Measurements from ENCODE around the gene OTOG. TPM values are rescaled to one million over a fixed set of nuclear protein-coding genes. Genes with fewer than 3 reads are reported as not detected.

The OTOG gene
- total RNA-seq, 1 experiment from 2014 or later, result not detected

- no peak for DNase-seq (ENCODE audit: low read depth)
Measured at GRCh38 chr11:17646451-17647145, 99.5 kb downstream of the OTOG start.

GRCh38 chr11:17648528-17648927 lies 101.5 kb downstream of the OTOG start:
- peak; percentile 77 for DNase-seq (ENCODE audit: low read depth)

GRCh38 chr11:17649261-17649660 lies 102.2 kb downstream of the OTOG start:
- DNase-seq (ENCODE audit: low read depth), result no peak

DNA sequence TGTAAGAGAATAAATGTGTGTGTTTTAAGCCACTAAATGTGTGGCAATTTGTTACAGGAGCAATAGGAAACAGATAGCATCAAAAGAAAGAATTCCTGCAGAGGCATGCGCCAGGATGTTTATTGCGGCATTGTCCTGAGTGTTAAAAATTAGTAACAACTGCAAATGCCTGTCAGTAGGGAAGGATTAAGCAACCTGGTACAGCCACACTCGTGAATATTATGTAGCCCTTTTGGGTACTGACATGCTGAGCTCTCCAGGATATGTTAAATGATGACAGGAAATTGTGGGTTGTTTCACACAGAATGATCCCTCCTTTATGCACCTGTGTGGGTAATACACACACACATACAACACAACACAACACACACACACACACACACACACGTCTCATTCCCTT lies 102.6 kb downstream of the OTOG start:
- DNase-seq (ENCODE audit: low read depth), result peak; percentile 84

GRCh38 chr11:17650127-17650911 lies 103.3 kb downstream of the OTOG start:
- DNase-seq (ENCODE audit: low read depth), result peak; percentile 98

- DNase-seq (ENCODE audit: low read depth), result peak; percentile 55
Measured at GRCh38 chr11:17651061-17651460, 104.0 kb downstream of the OTOG start.

GRCh38 chr11:17651681-17652080 lies 104.6 kb downstream of the OTOG start:
- DNase-seq (ENCODE audit: low read depth), result peak; percentile 93

DNA sequence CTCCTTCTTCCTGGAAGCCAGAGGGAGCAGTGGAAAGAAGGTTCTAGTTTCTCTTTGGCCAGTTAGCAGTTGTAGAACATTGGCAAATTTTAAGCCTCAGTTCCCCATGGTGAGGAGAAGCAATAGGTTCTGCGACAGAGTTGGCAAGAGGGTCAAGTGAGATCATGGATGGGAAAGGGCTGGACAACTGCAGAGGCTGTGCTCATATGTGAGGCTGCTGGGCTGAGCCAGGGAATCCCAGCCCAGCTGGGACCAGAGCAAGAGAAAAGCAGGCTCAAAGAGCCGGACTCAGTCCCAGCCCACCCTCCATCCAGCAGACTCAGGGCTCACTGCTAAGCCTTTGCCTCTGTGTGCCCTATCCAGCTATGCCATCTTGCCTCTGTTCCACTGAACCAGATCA lies 105.5 kb downstream of the OTOG start:
- peak; percentile 66 for DNase-seq (ENCODE audit: low read depth)

- peak; percentile 99 for DNase-seq (ENCODE audit: low read depth)
Measured at GRCh38 chr11:17653611-17654010, 106.6 kb downstream of the OTOG start.

DNA sequence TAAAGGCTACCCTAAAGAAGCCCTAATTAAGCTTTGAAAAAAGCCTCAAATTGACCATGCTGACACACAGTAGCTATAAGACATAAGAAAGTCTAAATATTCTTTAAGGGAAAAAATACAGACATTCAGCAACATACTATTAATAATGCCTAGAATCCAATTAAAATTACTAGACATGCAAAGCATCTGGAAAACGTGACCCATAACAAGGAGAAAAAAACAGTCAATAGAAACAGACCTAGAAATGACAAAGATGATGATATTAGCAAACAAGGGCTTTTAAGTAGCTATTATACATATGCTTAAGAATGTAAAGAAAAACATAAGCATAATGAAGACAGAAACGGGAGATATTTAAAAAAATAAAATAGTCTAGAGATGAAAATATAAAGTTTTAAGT lies 108.6 kb downstream of the OTOG start:
- DNase-seq (ENCODE audit: low read depth), result no peak

GRCh38 chr11:17658211-17658610 lies 111.2 kb downstream of the OTOG start:
- DNase-seq (ENCODE audit: low read depth), result peak; percentile 84

DNA sequence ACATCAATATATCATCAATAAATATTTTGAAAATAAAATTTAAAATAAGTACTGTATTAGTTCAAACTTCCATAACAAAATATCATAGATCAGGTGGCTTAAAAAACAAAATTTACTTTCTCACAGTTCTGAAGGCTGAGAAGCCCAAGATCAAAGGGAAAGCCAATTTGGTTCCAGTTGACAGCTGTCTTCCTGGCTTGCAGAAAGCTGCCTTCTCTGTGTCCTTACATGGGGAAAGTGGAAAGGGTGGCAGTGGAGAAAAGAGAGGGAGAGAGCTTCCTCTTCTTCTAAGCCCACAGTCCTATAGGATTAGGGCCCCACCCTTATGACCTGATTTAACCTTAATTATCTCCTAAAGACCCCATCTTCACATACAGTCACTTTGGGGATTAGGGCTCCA lies 121.1 kb downstream of the OTOG start:
- no peak for DNase-seq (ENCODE audit: low read depth)

- DNase-seq (ENCODE audit: low read depth), result no peak
Measured at GRCh38 chr11:17672469-17672868, 125.4 kb downstream of the OTOG start.

- DNase-seq (ENCODE audit: low read depth), result peak; percentile 77
Measured at GRCh38 chr11:17673951-17674350, 126.9 kb downstream of the OTOG start.

GRCh38 chr11:17682848-17683247 lies 135.8 kb downstream of the OTOG start:
- no peak for DNase-seq (ENCODE audit: low read depth)

- DNase-seq (ENCODE audit: low read depth), result peak; percentile 99
Measured at GRCh38 chr11:17683377-17684161, 136.5 kb downstream of the OTOG start.

- no peak for DNase-seq (ENCODE audit: low read depth)
Measured at GRCh38 chr11:17684550-17684949, 137.5 kb downstream of the OTOG start.

GRCh38 chr11:17686231-17686980 lies 139.3 kb downstream of the OTOG start:
- DNase-seq (ENCODE audit: low read depth), result peak; percentile 32

GRCh38 chr11:17687946-17688670 lies 141.0 kb downstream of the OTOG start:
- peak; percentile 99 for DNase-seq (ENCODE audit: low read depth)

DNA sequence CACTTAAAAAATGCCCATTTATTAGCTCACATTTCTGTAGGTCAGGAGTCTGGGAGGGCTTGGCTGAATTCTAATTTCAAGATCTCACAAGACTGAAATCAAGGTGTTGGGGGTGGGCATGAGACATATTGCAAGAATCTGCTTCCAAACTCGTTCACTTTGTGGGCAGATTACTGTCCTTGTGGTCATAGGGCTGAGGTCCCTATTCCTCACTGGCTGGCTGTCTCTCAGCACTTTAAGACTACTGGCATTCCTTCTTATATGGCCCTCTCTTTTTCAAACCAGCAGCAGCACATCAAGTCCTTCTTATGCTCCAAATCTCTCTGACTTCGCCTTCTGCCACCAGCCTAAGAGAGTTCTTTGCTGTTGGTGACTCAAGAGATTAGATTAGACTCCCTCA lies 144.5 kb downstream of the OTOG start:
- DNase-seq (ENCODE audit: low read depth), result no peak

DNA sequence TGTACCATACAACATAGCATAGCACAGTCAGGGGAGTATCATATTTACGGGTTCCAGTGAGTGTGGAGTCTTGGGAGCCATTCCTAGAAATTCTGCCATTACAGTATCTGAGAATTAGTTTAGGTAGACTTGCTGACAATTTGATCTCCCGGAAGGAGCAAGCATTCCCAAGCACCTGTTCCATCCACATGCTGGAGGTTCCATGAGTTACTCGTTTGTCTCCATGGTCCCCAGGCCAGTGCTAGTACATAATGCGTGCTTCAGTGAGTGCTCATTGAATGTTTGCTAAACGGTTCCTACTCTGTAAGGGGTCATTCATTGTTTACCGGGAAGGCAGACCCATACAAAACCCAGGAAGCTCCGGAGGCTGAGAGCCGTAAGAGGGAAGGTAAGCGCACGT lies 144.9 kb downstream of the OTOG start:
- no peak for DNase-seq (ENCODE audit: low read depth)
